Measurements from ENCODE around the gene MACROD2.

- TF ChIP-seq EP300 (conservative IDR thresholded peaks at IDR 0.05; ENCODE audit: poor library complexity, severe bottlenecking) (no peak), REST (IDR thresholded peaks at IDR 0.05; ENCODE audit: borderline replicate concordance) (no peak), MXI1 (conservative IDR thresholded peaks at IDR 0.05; ENCODE audit: poor library complexity, severe bottlenecking) (no peak)
These were observed 2074.2 kb downstream of the MACROD2 start for GRCh38 chr20:16069389-16070010.
